Measurements from ENCODE around the gene GLI1. TPM values are rescaled to one million over a fixed set of nuclear protein-coding genes. Genes with fewer than 3 reads are reported as not detected.
A peak's percentile ranks its signal among the peaks of the same experiment; 100 is the strongest.

The GLI1 gene
- total RNA-seq, 1 experiment from 2014 or later, result 1.5 TPM

- DNase-seq (ENCODE audit: low read depth), result peak; percentile 43
These were observed 59.6 kb downstream of the GLI1 start for GRCh38 chr12:57518920-57519795.

DNA sequence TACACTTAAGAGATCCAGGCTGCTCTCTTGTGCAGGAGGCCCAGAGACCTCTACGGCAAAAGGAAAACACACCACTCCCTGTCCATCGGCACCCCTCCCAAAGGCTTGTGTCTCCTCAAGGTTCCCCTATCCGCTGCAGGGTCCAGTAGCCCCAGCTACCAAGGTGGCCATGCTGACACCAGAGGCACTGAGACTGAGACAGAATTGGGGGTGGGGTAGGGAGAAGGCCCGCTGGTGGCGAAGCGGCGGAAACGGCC is 60.1 kb downstream of the GLI1 start:
- no peak for DNase-seq (ENCODE audit: low read depth)

- DNase-seq (ENCODE audit: low read depth), result peak; percentile 98
These were observed 60.7 kb downstream of the GLI1 start, which contains the start of gene DDIT3 for GRCh38 chr12:57520053-57520818. DDIT3 (minus strand) TSS chr12:57520514; CDS start chr12:57517406, 3,108 bp downstream.

DNA sequence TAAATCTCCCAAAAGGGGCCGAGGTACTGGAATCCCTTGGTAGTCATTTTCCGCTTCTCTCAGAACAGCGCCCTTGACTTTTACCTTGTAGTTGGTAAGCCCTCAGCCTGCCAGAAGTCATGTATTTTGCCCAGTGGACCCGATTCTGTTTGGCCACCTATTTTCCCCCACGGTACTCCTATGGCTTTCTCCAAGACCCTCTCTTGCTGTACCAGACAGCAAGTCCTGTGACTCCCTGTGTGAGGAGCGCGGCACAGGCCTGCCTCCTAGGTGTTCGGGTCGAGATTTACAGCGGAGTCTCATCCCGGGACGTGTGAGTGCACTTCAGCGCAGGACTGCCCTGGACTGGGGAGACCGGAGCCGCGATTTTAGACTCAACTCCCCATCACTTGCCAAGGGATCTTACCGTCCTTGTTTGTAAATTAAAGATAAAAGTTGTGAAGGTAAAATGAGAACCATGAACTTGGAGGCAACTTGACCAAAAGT is 62.0 kb downstream of the GLI1 start:
- DNase-seq (ENCODE audit: low read depth), result no peak

Other genes with a start within 250 kb of the GLI1 start
- gene NXPH4, start 243.0 kb upstream of the GLI1 start, total RNA-seq (2014; rRNA removed; shearing (Covaris generic)), result 3.1 and 6.8 TPM in 2 replicates
- gene SHMT2, start 230.1 kb upstream of the GLI1 start, total RNA-seq (2014; rRNA removed; shearing (Covaris generic)), result 113 and 139 TPM in 2 replicates
- 0.10 TPM in 1 of 2 replicates, not detected in the other for gene STAC3, start 208.6 kb upstream of the GLI1 start, total RNA-seq (2014; rRNA removed; shearing (Covaris generic))
- gene R3HDM2, start 28.7 kb upstream of the GLI1 start, total RNA-seq (2014; rRNA removed; shearing (Covaris generic)), result 12.1 and 16.4 TPM in 2 replicates
- gene INHBC, start 25.0 kb upstream of the GLI1 start, total RNA-seq (2014; rRNA removed; shearing (Covaris generic)), result not detected in 2 replicates
- 0.42 and 1.4 TPM in 2 replicates for gene INHBE, start 4.5 kb upstream of the GLI1 start, total RNA-seq (2014; rRNA removed; shearing (Covaris generic))
- gene ARHGAP9, start 20.1 kb downstream of the GLI1 start, total RNA-seq (2014; rRNA removed; shearing (Covaris generic)), result 0.44 and 0.69 TPM in 2 replicates
- 68.9 and 99.8 TPM in 2 replicates for gene MARS1, start 28.3 kb downstream of the GLI1 start, total RNA-seq (2014; rRNA removed; shearing (Covaris generic))
- gene DDIT3, start 60.7 kb downstream of the GLI1 start, total RNA-seq (2014; rRNA removed; shearing (Covaris generic)), result 39.3 and 45.9 TPM in 2 replicates
- gene MBD6, start 63.0 kb downstream of the GLI1 start, total RNA-seq (2014; rRNA removed; shearing (Covaris generic)), result 5.0 and 18.2 TPM in 2 replicates
- gene DCTN2, start 87.4 kb downstream of the GLI1 start, total RNA-seq (2014; rRNA removed; shearing (Covaris generic)), result 97.9 and 119 TPM in 2 replicates
- 0.30 and 0.37 TPM in 2 replicates for gene KIF5A, start 90.3 kb downstream of the GLI1 start, total RNA-seq (2014; rRNA removed; shearing (Covaris generic))
- 71.2 and 85.3 TPM in 2 replicates for gene PIP4K2C, start 131.4 kb downstream of the GLI1 start, total RNA-seq (2014; rRNA removed; shearing (Covaris generic))
- 20.1 and 21.4 TPM in 2 replicates for gene DTX3, start 145.0 kb downstream of the GLI1 start, total RNA-seq (2014; rRNA removed; shearing (Covaris generic))
- gene ARHGEF25, start 151.7 kb downstream of the GLI1 start, total RNA-seq (2014; rRNA removed; shearing (Covaris generic)), result 6.2 and 13.2 TPM in 2 replicates
- gene B4GALNT1, start 173.4 kb downstream of the GLI1 start, total RNA-seq (2014; rRNA removed; shearing (Covaris generic)), result 21.6 and 43.3 TPM in 2 replicates
- 298 and 647 TPM in 2 replicates for gene OS9, start 234.3 kb downstream of the GLI1 start, total RNA-seq (2014; rRNA removed; shearing (Covaris generic))